Placental epithelial cell (primary cell): Measurements from ENCODE around the gene AKAP14. TPM values are rescaled to one million over a fixed set of nuclear protein-coding genes. Genes with fewer than 3 reads are reported as not detected.

Experiments used
- total RNA-seq: library from RNA; depleted of rRNA; stranded (reverse); fragments of >200 nt; gene quantifications from 2 replicates; pipeline ENCODE4 v1.2.3, GENCODE V29; 2012

The AKAP14 gene
- not detected in 2 replicates for total RNA-seq

DNA sequence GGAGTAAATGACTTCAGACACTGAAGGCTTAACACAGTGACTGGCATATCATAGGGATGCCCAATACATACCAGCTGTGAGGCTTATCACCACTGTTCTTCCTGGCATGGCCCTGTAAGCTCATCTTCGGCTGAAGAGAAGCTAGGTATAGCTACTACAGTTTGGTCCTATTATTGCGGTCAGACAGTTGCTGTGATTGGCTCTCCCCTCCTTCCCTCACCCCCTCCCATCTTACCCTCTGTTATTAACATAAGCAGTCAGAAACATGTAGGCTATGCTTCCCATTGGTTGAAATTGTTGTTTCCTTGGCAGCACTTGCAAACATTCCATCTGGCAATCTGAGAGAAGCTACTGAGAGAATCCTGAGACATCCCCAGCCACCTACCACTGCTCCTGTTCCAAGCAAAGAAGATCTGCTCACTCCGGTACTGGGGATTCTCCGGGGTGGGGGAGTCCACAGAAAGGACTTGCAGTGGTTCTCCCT, at the start of gene AKAP14:
Gene AKAP14, plus strand, starts transcription at position 51 of the 484 bp plus-strand sequence. CDS start 7,331 bp downstream, outside the sequence.

DNA sequence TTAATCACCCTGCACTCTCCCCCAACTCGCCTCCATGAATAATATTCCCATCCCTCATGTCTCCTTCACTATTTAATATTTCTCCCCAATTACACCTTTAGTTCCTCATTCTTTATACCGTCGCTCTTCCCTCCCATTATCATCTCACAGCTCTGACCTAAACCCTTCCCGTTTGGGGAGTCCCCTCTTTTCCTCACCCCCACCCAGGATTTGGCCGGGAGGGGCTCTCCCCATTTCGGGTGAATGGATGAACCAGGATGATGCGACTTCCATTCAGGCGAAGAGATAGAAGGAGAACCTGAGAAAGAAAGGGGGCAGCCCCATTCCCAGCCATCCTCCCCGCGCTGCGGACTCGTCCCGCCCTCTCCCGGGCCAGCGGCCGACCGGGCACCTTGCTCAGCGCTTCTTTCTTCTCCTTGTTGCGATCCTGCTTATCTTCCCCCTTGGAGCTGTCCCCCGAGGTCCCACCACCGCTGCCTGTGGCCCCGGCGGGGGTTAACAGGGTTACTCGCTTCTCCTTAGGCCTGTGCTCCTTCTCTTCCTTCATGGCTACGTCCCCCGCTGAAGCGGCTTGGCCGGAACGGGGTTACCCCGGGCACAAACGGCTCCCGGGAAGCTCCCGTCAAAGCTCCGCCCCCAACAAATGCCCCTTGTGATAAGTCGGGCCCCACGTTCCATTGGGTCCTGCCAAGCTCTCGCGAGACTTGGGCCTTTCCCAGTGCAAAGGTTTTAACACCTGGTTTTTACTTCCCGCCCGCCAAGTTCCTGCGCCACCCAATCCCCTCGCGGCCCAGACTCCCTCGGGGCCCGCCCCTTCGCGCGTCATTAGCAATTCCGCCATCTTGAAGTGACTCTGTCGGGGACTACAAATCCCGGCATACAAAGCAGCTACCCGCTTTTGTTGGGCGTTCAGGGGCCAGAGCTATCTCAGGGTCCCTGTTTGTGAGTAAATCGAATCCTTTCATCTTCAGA, 43.0 kb upstream of the AKAP14 start, which contains the start of gene UPF3B:
Gene UPF3B, minus strand, starts transcription at position 582 of the 972 bp plus-strand sequence. Its CDS starts 35 bp downstream, at position 547.

DNA sequence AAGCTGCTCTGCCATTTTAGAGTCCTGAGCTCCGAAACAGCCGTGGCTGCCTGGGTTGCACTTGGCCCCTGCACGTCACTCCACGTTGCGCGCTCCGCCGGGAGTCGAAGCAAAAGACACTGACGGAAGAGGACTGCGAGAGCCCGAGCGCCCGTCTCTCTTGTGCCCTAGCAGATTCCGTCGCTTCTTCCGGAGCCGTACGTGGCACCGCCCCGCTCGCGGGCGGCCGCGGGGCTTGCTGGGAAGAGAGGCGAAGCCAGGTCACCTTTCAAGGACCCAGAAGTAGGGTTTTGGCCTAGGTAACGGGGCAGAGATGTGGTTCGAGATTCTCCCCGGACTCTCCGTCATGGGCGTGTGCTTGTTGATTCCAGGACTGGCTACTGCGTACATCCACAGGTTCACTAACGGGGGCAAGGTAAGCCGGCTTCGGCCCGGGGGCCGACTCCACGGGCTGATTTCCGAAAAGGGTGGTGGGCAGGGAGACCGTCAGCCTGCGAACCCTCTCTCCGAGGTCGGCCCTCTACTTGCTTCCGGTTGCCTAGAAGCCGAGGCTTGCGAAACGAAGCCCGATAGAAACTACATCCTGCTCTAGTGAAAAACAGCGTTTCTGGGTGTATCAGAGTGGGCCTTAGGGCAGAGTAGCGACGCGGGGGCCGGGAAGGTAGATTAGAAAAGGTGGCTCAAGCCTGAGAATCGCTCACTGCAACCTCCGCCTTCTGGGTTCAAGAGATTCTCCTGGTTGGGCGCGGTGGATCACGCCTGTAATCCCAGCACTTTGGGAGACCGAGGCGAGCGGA, 23.9 kb upstream of the AKAP14 start, which contains the start of the genes NDUFA1 and RNF113A:
Gene NDUFA1, plus strand, starts transcription at position 234 of the 797 bp plus-strand sequence. Its CDS starts 80 bp downstream, at position 314.
Gene RNF113A, minus strand, starts transcription at position 135 of the 797 bp plus-strand sequence. Its CDS starts 120 bp downstream, at position 15.

DNA sequence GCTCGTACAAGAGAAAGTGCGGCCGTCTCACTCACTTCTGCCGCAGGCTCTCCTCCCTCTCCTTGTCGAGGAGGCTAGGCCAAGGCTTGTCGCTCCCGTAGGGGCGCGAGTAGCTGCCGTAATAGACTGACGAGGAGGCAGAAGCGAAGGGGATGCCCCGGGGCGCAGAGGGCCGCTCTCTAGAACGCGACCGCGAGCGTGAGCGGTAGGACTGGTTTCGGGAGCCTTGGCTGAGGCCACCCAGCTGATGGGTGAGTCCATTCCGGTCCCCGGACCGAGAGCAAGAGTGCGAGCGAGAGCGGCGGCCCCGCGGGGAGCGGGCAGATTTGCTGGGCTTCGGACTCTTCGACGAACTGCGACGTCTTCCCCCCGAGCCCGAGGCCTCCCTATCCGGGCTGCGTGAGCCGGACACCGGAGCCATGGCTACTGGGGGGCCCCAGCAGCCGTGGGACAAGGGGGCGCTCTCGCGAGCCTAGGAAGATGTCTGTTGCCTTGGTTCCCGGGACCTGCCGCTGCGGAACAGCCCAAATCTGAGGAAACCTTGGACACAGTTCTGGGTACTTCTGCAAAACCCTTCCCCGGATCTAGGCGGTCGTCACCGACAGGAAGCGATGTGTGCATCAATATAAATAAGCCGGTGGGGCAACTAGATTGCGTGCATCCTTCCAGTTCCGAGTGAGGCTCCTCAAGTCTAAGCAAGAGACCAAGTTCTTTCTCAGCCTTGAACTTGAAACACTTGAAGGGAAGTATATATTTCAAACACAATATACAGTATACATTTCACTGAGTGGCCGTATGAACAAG, 47.7 kb downstream of the AKAP14 start, which contains the start of gene NKAP:
Gene NKAP, minus strand, starts transcription at position 567 of the 804 bp plus-strand sequence. Its CDS starts 146 bp downstream, at position 421.

Other genes with a start within 250 kb of the AKAP14 start
- 3.5 and 4.8 TPM in 2 replicates for gene SEPTIN6, start 202.7 kb upstream of the AKAP14 start, total RNA-seq
- not detected in 2 replicates for gene SOWAHD, start 137.3 kb upstream of the AKAP14 start, total RNA-seq
- gene RPL39, start 104.3 kb upstream of the AKAP14 start, total RNA-seq = 1,157 and 1,530 TPM in 2 replicates
- 0.43 and 3.1 TPM in 2 replicates for gene UPF3B, start 42.9 kb upstream of the AKAP14 start, total RNA-seq
- 13.7 and 20.0 TPM in 2 replicates for gene RNF113A, start 24.2 kb upstream of the AKAP14 start, total RNA-seq
- gene NDUFA1, start 24.1 kb upstream of the AKAP14 start, total RNA-seq = 33.5 and 99.3 TPM in 2 replicates
- gene NKAP, start 47.9 kb downstream of the AKAP14 start, total RNA-seq = 3.9 and 4.3 TPM in 2 replicates
- gene RHOXF2B, start 181.8 kb downstream of the AKAP14 start, total RNA-seq = not detected in 2 replicates
- not detected in 2 replicates for gene RHOXF1, start 220.0 kb downstream of the AKAP14 start, total RNA-seq